ENCODE results near the gene PTPRG.

DNA sequence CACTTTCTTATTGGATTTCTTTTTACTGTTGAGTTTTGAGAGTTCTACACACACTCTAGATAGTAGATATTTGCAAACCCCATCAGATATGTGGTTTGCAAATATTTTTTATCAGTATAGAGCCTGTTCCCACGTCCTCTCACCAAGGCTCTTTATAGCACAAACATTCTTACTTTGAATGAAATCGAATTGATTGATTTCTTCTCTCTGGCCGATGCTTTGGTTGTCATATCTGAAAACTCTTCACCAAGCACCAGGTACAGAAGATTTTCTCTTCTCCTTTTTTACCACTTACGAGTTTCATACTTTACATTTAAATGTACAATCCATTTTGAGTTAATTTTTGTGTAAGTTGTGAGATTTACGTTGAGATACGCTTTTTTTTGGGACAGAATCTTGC, 163.4 kb downstream of the PTPRG start:
- TF ChIP-seq, protein P1, sequence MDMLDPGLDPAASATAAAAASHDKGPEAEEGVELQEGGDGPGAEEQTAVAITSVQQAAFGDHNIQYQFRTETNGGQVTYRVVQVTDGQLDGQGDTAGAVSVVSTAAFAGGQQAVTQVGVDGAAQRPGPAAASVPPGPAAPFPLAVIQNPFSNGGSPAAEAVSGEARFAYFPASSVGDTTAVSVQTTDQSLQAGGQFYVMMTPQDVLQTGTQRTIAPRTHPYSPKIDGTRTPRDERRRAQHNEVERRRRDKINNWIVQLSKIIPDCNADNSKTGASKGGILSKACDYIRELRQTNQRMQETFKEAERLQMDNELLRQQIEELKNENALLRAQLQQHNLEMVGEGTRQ (IDR thresholded peaks at IDR 0.05; ENCODE audit: borderline replicate concordance, low read depth, low read length): no peak
- TF ChIP-seq YY1 (IDR thresholded peaks at IDR 0.05; ENCODE audit: low read depth, low read length) (no peak), CTCF (IDR thresholded peaks at IDR 0.05 in 2 of 3, conservative IDR thresholded peaks at IDR 0.05 in 1 of 3; ENCODE audit: control insufficient read depth in 2 of 3, extremely low read depth in 1 of 3, insufficient read depth in 1 of 3, low read depth in 3 of 3, low read length in 3 of 3) (no peak), POLR2A (IDR thresholded peaks at IDR 0.05; ENCODE audit: low read depth, low read length) (no peak), CHD1 (IDR thresholded peaks at IDR 0.05; ENCODE audit: low read depth, low read length) (no peak)
- TF ChIP-seq, protein P2, sequence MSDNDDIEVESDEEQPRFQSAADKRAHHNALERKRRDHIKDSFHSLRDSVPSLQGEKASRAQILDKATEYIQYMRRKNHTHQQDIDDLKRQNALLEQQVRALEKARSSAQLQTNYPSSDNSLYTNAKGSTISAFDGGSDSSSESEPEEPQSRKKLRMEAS (IDR thresholded peaks at IDR 0.05; ENCODE audit: low read depth, low read length): no peak
